Coronary artery (tissue), 2 donors: Measurements from ENCODE around the gene PPP2R3B.
"Not testable (repeated sequence)": the region's sequence is repeated elsewhere in the genome, so short reads cannot be mapped to it uniquely, and the experiment has no call there.

Experiments
- DNase-seq: peaks from one replicate; pipeline ENCODE4 v3.0.0-alpha.2; 2017; ENCODE audit warnings: low spot score
- H3K27ac ChIP-seq, 2 donors: fragments of 200-600 bp; sonication (generic); one replicate each; pipeline ENCODE4 v1.5.1; 2016 to 2019
- H3K4me3 ChIP-seq: fragments of 200-600 bp; sonication (generic); 2 replicates; pipeline ENCODE4 v1.5.1; 2016; ENCODE audit warnings: mild to moderate bottlenecking, moderate library complexity
- CTCF ChIP-seq: fragments of 200-600 bp; sonication (generic); IDR thresholded peaks from one replicate; pipeline ENCODE4 v1.5.1; 2019; ENCODE audit warnings: antibody characterized with exemption

Gene PPP2R3B

GRCh38 chrX:356385-357034 is 30.2 kb downstream of the PPP2R3B start:
- no peak for TF ChIP-seq CTCF
- Histone ChIP-seq H3K4me3 (no peak overlapping the region), H3K27ac (no peak overlapping the region)
- DNase-seq: no peak

- no peak overlapping the region for H3K27ac ChIP-seq
- no peak for DNase-seq
- H3K4me3 ChIP-seq: no peak overlapping the region
- TF ChIP-seq CTCF: no peak
Observed at GRCh38 chrX:355329-356050, 31.2 kb downstream of the PPP2R3B start.

- no peak for TF ChIP-seq CTCF
- no peak overlapping the region for H3K27ac ChIP-seq
- no peak for DNase-seq
- no peak overlapping the region for H3K4me3 ChIP-seq
Observed at GRCh38 chrX:353566-354535, 32.9 kb downstream of the PPP2R3B start.

GRCh38 chrX:352582-353314 is 34.0 kb downstream of the PPP2R3B start:
- no peak for TF ChIP-seq CTCF
- no peak overlapping the region for H3K27ac ChIP-seq
- no peak overlapping the region for H3K4me3 ChIP-seq
- DNase-seq: no peak

GRCh38 chrX:352181-352580 is 34.5 kb downstream of the PPP2R3B start:
- Histone ChIP-seq H3K4me3 (no peak overlapping the region), H3K27ac (no peak overlapping the region)
- no peak for TF ChIP-seq CTCF
- DNase-seq: no peak

- TF ChIP-seq CTCF: no peak
- H3K27ac ChIP-seq: no peak overlapping the region
- DNase-seq: no peak
- no peak overlapping the region for H3K4me3 ChIP-seq
Observed at GRCh38 chrX:351736-352135, 35.0 kb downstream of the PPP2R3B start.

GRCh38 chrX:351324-351641 is 35.4 kb downstream of the PPP2R3B start:
- H3K4me3 ChIP-seq, DNase-seq, H3K27ac ChIP-seq: not testable (repeated sequence)
